Measurements from ENCODE around the gene EP300. TPM values are rescaled to one million over a fixed set of nuclear protein-coding genes. Genes with fewer than 3 reads are reported as not detected.

Gene EP300
- total and polyA plus RNA-seq, 3 donors from 2014 or later: 59.2 to 242 (median 221) TPM

DNA sequence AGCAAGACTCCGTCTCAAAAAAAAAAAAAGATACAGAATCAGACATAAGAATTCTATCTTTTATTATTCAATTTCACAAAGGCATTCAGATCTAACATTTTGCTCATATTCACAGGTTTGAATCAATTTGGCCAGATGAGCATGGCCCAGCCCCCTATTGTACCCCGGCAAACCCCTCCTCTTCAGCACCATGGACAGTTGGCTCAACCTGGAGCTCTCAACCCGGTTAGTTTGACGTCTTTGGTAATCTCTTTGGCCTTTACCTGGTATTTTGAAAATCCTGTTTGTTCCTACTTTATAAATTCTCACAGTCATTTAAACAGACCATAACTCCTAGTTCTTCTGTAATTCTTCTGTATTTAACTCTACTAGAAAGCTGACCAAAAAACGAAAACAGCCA lies 55.3 kb downstream of the EP300 start:
- TF ChIP-seq POLR2A (IDR thresholded peaks at IDR 0.05): no peak
- TF ChIP-seq, protein P1, sequence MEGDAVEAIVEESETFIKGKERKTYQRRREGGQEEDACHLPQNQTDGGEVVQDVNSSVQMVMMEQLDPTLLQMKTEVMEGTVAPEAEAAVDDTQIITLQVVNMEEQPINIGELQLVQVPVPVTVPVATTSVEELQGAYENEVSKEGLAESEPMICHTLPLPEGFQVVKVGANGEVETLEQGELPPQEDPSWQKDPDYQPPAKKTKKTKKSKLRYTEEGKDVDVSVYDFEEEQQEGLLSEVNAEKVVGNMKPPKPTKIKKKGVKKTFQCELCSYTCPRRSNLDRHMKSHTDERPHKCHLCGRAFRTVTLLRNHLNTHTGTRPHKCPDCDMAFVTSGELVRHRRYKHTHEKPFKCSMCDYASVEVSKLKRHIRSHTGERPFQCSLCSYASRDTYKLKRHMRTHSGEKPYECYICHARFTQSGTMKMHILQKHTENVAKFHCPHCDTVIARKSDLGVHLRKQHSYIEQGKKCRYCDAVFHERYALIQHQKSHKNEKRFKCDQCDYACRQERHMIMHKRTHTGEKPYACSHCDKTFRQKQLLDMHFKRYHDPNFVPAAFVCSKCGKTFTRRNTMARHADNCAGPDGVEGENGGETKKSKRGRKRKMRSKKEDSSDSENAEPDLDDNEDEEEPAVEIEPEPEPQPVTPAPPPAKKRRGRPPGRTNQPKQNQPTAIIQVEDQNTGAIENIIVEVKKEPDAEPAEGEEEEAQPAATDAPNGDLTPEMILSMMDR (IDR thresholded peaks at IDR 0.05): no peak
- H3K4me3 ChIP-seq: no peak overlapping the region
- no peaks in the 10 kb centered on the region for H3K4me1 ChIP-seq
- no peak overlapping the region for H3K27ac ChIP-seq
- H3K36me3 ChIP-seq (ENCODE audit: low read depth, missing control alignments): peaks cover 5% of the 10 kb centered on the region
- DNase-seq: no peak
- no peaks in the 10 kb centered on the region for H3K9me3 ChIP-seq
- intact Hi-C loops (cut with DNase I; ENCODE audit: low total_unique reads): no loop called here
- no peaks in the 10 kb centered on the region for H3K27me3 ChIP-seq
- WGBS, 2 donors: 84 to 86% methylated on average over 5 of the region's 5 CpGs

DNA sequence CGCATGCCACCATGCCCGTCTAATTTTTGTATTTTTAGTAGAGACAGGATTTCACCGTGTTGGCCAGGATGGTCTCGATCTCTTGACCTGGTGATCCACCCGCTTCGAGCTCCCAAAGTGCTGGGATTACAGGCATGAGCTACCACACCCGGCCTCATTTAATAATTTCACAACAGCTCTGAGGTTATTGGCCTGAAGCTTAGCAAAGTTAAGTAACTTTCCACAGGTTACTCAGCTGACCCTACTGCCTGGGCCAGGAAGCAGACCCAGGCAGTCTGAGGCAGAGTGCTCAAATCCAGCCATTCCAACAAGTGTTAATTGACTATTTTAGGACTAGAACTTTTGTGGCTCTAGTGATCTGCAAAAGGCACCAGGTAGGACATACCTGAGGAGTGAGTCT lies 60.5 kb downstream of the EP300 start:
- intact Hi-C loops (cut with DNase I; ENCODE audit: low total_unique reads): no loop called here
- Histone ChIP-seq H3K27ac (no peak overlapping the region), H3K36me3 (ENCODE audit: low read depth, missing control alignments) (no peaks in the 10 kb centered on the region), H3K27me3 (no peaks in the 10 kb centered on the region), H3K9me3 (no peaks in the 10 kb centered on the region), H3K4me3 (no peak overlapping the region), H3K4me1 (no peaks in the 10 kb centered on the region)
- no peak for TF ChIP-seq POLR2A (IDR thresholded peaks at IDR 0.05)
- TF ChIP-seq, protein P1 (IDR thresholded peaks at IDR 0.05): no peak
- DNase-seq: no peak
- 92 to 97% methylated on average over 7 of the region's 7 CpGs for WGBS, 2 donors

DNA sequence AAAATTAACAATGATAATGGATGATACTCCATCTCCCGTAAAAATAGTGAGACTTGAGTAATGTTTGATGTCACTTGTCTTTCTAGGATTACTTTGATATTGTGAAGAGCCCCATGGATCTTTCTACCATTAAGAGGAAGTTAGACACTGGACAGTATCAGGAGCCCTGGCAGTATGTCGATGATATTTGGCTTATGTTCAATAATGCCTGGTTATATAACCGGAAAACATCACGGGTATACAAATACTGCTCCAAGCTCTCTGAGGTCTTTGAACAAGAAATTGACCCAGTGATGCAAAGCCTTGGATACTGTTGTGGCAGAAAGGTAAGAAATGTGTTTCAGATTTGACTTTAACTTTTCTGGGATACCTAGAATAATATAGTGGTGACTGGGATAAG lies 64.7 kb downstream of the EP300 start:
- WGBS, 2 donors: 62 to 65% methylated on average over 4 of the region's 4 CpGs
- no peak for TF ChIP-seq POLR2A (IDR thresholded peaks at IDR 0.05)
- TF ChIP-seq, protein P1 (IDR thresholded peaks at IDR 0.05): no peak
- Histone ChIP-seq H3K9me3 (no peaks in the 10 kb centered on the region), H3K4me1 (no peaks in the 10 kb centered on the region), H3K27me3 (no peaks in the 10 kb centered on the region), H3K4me3 (no peak overlapping the region), H3K36me3 (ENCODE audit: low read depth, missing control alignments) (no peaks in the 10 kb centered on the region), H3K27ac (no peak overlapping the region)
- intact Hi-C loops (cut with DNase I; ENCODE audit: low total_unique reads): no loop called here
- no peak for DNase-seq

DNA sequence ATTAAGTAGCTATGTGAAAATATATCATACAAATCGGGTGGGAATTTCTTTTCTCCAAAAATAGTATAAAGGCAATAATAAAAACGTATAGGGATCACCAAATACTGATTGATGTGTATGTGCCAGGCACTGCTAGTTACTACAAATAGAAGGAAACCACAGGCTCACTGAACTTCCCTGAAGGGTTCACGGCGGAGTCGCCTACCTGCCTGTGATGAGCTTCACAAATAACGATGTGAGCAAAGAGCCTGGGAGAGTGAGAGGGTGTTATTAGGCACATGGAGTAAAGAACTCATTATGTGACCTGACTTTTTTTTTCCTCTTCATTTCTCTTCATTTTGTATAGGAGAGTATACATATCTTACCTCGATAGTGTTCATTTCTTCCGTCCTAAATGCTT lies 76.8 kb downstream of the EP300 start:
- H3K36me3 ChIP-seq (ENCODE audit: low read depth, missing control alignments): no peaks in the 10 kb centered on the region
- intact Hi-C loops (cut with DNase I; ENCODE audit: low total_unique reads): no loop called here
- no peak overlapping the region for H3K4me3 ChIP-seq
- 87 to 88% methylated on average over 8 of the region's 8 CpGs for WGBS, 2 donors
- no peak for DNase-seq
- no peaks in the 10 kb centered on the region for H3K9me3 ChIP-seq
- no peak overlapping the region for H3K27ac ChIP-seq
- H3K4me1 ChIP-seq: no peaks in the 10 kb centered on the region
- no peak for TF ChIP-seq POLR2A (IDR thresholded peaks at IDR 0.05)
- TF ChIP-seq, protein P1 (IDR thresholded peaks at IDR 0.05): no peak
- no peaks in the 10 kb centered on the region for H3K27me3 ChIP-seq

DNA sequence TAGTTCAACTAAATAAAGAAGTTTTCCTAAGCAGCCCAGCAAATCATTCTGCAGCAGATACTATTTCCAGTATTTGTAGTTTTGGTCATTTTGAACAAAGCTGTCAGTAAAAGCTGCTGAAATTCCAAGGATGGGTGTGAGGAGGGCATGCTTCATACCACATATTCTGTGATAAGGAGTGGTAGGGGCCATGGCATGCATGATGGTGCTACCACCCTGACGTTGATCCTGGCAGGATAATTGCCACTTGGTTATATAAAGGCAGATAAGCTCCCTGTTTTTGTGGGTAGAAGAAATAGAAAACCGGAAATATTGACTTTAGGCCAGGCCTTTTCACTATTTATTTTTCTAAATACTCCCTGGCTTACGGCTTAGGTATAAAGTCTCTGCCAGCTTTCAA lies 79.6 kb downstream of the EP300 start:
- Histone ChIP-seq H3K27ac (no peak overlapping the region), H3K36me3 (ENCODE audit: low read depth, missing control alignments) (no peaks in the 10 kb centered on the region)

More for the DNA sequence above, 79.6 kb downstream of the EP300 start:
- no peaks in the 10 kb centered on the region for H3K27me3 ChIP-seq
- no peak overlapping the region for H3K4me3 ChIP-seq
- intact Hi-C loops (cut with DNase I; ENCODE audit: low total_unique reads): no loop called here
- DNase-seq: no peak
- H3K9me3 ChIP-seq: no peaks in the 10 kb centered on the region
- no peaks in the 10 kb centered on the region for H3K4me1 ChIP-seq
- TF ChIP-seq, protein P1 (IDR thresholded peaks at IDR 0.05): no peak
- no peak for TF ChIP-seq POLR2A (IDR thresholded peaks at IDR 0.05)
- WGBS, 2 donors: 65 to 81% methylated on average over 3 of the region's 3 CpGs

Data from testis (tissue), 3 donors.